Activated naive CD8-positive, alpha-beta T cell treated with anti-CD3 and anti-CD28 coated beads, Interleukin-2, amount 50 U/mL, for 24 hours (primary cell): Measurements from ENCODE around the gene ATP6V0C.

Experiments used
- ATAC-seq: fragments of 150-1000 bp; cut with Tn5 transposase; one replicate; pipeline ENCODE4 v1.10.0; 2021
- DNase-seq: peaks from one replicate; pipeline ENCODE4 v3.0.0; 2021
- H3K27ac Mint-ChIP-seq: one replicate; pipeline ENCODE4 v1.8.0; 2021; ENCODE audit warnings: mild to moderate bottlenecking, mixed read lengths
- H3K27me3 Mint-ChIP-seq: one replicate; pipeline ENCODE4 v1.8.0; 2021; ENCODE audit warnings: mixed read lengths
- H3K36me3 Mint-ChIP-seq: one replicate; pipeline ENCODE4 v1.8.0; 2021; ENCODE audit warnings: low read depth, mixed read lengths
- H3K4me1 Mint-ChIP-seq: one replicate; pipeline ENCODE4 v1.8.0; 2021; ENCODE audit warnings: mixed read lengths
- H3K4me3 Mint-ChIP-seq: one replicate; pipeline ENCODE4 v1.8.0; 2021; ENCODE audit warnings: mild to moderate bottlenecking, moderate library complexity, mixed read lengths
- H3K9me3 Mint-ChIP-seq: one replicate; pipeline ENCODE4 v1.8.0; 2021; ENCODE audit warnings: mixed read lengths

ATP6V0C gene

DNA sequence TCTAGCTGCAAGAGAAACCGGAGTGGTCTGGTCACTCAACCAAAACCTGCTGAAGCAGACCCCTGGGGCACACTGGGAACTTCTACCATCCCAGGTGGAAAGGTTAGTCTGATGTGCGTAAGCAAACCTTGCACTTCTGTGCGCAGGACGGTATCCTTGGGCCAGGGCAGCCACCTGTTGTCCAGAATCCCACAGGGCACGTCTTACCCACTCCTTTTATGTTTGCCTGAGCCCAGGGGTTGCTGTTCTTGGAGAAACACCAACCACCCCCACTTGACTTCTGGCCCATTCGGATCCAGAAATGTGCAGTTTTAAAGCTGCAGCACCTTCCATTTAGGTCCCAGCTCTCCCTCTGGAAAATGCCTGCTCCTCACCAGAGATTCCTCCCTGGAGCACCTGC lies 20.1 kb upstream of the ATP6V0C start:
- H3K27me3 Mint-ChIP-seq: no peaks in the 10 kb centered on the region
- ATAC-seq (no peak), DNase-seq (no peak)
- H3K36me3 Mint-ChIP-seq: no peaks in the 10 kb centered on the region
- no peak overlapping the region for H3K27ac Mint-ChIP-seq
- no peaks in the 10 kb centered on the region for H3K9me3 Mint-ChIP-seq
- no peaks in the 10 kb centered on the region for H3K4me1 Mint-ChIP-seq
- H3K4me3 Mint-ChIP-seq: no peak overlapping the region

DNA sequence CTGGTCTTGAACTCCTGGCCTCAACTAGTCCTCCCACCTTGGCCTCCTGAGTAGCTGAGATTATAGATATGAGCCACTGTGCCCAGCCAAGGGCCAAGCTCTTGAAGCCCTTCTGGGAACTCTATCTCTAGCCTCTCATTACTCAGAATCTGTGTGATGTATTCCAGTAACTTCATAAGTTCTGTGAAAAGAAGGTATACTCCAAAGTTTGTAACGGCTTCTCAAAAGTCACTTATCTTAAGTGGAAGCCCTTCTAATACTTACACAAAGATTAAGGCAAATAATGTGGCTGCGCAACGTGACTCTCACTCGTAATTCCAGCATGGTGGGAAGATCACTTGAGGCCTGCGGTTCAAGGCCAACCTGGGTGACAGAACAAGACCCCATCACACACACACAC lies 19.1 kb upstream of the ATP6V0C start:
- Mint-ChIP-seq H3K36me3 (no peaks in the 10 kb centered on the region), H3K4me3 (no peak overlapping the region), H3K4me1 (no peaks in the 10 kb centered on the region), H3K9me3 (no peaks in the 10 kb centered on the region), H3K27ac (no peak overlapping the region), H3K27me3 (no peaks in the 10 kb centered on the region)
- DNase-seq (no peak), ATAC-seq (no peak)

DNA sequence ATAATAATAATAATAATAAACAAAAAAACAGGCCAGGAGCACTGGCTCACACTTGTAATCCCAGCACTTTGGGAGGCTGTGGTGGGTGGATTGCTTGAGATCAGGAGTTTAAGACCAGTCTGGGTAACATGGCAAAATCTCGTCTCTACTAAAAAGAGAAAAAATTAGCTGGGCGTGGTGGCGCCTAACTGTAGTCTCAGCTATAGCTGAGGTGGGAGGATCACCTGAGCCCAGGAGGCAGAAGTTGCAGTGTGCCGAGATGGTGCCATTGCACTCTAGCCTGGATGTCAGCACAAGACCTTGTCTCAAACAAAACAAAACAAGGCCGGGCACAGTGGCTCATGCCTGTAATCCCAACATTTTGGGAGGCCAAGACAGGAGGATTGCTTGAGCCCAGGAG lies 18.7 kb upstream of the ATP6V0C start:
- no peak overlapping the region for H3K27ac Mint-ChIP-seq
- H3K27me3 Mint-ChIP-seq: no peaks in the 10 kb centered on the region
- H3K4me1 Mint-ChIP-seq: no peaks in the 10 kb centered on the region
- H3K9me3 Mint-ChIP-seq: no peaks in the 10 kb centered on the region
- no peak for ATAC-seq
- no peak for DNase-seq
- no peak overlapping the region for H3K4me3 Mint-ChIP-seq
- no peaks in the 10 kb centered on the region for H3K36me3 Mint-ChIP-seq

DNA sequence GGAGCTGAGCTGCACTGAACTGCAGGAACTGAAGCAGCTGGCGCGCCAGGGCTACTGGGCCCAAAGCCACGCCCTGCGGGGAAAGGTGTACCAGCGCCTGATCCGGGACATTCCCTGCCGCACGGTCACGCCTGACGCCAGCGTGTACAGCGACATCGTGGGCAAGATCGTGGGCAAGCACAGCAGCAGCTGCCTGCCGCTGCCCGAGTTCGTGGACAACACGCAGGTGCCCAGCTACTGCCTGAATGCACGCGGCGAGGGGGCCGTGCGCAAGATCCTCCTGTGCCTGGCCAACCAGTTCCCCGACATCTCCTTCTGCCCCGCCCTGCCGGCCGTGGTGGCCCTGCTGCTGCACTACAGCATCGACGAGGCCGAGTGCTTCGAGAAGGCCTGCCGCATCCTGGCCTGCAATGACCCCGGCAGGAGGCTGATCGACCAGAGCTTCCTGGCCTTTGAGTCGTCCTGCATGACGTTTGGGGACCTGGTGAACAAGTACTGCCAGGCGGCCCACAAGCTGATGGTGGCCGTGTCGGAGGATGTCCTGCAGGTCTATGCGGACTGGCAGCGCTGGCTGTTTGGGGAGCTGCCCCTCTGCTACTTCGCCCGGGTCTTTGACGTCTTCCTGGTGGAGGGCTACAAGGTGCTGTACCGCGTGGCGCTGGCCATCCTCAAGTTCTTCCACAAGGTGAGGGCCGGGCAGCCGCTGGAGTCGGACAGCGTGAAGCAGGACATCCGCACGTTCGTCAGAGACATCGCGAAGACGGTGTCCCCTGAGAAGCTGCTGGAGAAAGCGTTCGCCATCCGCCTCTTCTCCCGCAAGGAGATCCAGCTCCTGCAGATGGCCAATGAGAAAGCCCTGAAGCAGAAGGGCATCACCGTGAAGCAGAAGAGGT lies 17.3 kb upstream of the ATP6V0C start:
- H3K27ac Mint-ChIP-seq: no peak overlapping the region
- no peak overlapping the region for H3K4me3 Mint-ChIP-seq
- ATAC-seq (no peak), DNase-seq (no peak)
- no peaks in the 10 kb centered on the region for H3K36me3 Mint-ChIP-seq
- H3K4me1 Mint-ChIP-seq: no peaks in the 10 kb centered on the region
- H3K9me3 Mint-ChIP-seq: no peaks in the 10 kb centered on the region
- H3K27me3 Mint-ChIP-seq: no peaks in the 10 kb centered on the region

DNA sequence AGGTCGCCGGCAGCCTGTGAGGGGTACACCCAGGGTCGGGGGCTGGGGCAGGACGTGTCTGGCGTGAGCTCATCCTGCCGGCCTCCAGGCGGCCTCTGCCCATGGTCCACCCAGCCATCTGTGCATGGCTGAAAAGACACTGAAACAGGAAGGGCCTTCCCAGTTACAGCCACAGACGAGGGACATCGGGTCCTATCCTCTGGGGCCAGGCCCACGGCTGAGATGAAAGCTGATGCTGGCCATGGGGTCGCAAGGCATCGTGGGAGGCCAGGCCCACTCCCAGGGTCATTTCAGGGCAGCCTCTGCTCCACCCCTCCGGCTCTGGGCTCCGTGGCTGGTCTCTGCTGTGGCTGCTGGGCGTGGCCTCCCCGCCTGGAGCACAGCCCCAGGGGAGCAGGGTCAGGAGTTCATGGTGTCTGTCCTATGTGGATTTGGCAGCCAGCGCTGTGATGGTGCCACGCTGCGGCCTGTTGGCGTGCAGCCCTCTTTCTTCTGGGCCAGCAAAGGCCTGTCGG lies 16.6 kb upstream of the ATP6V0C start:
- no peak overlapping the region for H3K27ac Mint-ChIP-seq
- no peaks in the 10 kb centered on the region for H3K27me3 Mint-ChIP-seq
- H3K4me1 Mint-ChIP-seq: no peaks in the 10 kb centered on the region
- DNase-seq (no peak), ATAC-seq (no peak)
- H3K4me3 Mint-ChIP-seq: no peak overlapping the region
- no peaks in the 10 kb centered on the region for H3K36me3 Mint-ChIP-seq
- no peaks in the 10 kb centered on the region for H3K9me3 Mint-ChIP-seq

DNA sequence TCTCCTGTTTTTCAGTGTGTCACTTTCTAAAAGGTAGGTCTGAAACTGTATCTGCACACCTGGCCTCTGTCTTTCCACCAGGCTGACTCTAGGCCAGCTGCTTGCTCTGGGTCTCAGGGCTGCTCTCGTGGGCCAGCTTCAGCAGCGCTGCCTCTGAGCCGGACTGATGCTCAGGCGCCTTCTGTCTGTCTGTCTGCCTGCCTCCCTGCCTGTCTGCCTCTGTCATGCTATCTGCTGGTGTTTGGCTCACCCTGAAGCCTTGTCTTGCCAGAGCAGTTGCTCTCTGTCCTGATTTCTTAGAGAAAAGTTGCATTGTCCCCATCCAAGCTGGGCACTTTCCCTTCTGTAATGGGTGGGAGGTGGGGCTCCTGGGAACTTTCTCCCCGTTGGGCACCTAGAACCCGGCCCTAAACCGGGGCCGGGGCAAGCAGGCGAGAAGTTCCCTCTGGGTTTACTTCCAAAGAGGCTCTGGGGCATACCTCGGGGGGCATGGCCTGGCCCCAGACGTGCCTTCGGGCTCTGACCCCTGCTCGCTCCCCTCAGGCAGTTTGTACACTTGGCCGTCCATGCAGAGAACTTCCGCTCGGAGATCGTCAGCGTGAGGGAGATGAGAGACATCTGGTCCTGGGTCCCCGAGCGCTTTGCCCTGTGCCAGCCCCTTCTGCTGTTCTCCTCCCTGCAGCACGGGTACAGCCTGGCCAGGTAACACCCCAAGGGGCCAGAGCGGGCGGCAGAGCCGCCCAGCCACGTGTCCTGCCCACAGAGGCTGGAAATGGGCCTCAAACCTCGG lies 15.9 kb upstream of the ATP6V0C start:
- DNase-seq: no peak
- no peak overlapping the region for H3K4me3 Mint-ChIP-seq
- H3K36me3 Mint-ChIP-seq: no peaks in the 10 kb centered on the region
- H3K4me1 Mint-ChIP-seq: no peaks in the 10 kb centered on the region
- no peaks in the 10 kb centered on the region for H3K27me3 Mint-ChIP-seq
- H3K27ac Mint-ChIP-seq: no peak overlapping the region
- ATAC-seq: no peak
- no peaks in the 10 kb centered on the region for H3K9me3 Mint-ChIP-seq

DNA sequence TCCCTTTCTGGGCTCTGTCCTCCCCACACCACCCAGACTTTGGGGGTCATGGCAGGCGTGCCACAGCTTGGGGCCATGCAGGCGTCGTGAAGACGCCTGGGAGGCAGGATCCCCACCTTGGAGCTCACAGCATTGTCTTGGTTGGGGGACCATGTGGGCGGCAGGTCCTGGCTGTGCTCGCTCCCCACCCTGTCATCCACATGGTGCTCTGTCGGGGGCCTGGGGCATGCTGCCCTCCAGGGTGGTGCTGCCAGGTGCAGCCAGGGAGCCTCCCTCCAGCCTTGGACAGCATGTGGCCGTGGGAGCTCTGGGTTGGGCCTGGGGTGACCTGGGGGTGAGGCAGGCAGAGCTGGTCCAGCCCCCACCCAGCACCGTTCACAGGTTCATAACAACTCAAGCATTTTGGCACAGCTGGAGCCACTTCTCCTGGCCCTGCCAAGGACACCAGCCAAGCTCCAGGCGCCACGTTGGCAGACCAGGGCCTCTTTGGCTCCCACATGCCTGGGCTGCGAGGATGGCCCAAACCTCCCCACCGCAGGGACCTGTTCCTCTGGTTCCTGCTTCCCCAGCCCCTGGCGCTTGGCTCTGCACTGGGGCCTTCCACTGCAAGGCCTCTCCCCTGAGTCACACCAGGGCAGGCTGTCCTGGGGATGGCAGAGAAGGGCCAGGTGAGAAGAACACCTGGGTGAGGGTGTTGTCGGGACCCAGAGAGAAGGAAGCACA lies 15.1 kb upstream of the ATP6V0C start:
- Mint-ChIP-seq H3K9me3 (no peaks in the 10 kb centered on the region), H3K36me3 (no peaks in the 10 kb centered on the region), H3K27me3 (no peaks in the 10 kb centered on the region), H3K4me1 (no peaks in the 10 kb centered on the region), H3K27ac (no peak overlapping the region), H3K4me3 (no peak overlapping the region)
- no peak for DNase-seq
- no peak for ATAC-seq

DNA sequence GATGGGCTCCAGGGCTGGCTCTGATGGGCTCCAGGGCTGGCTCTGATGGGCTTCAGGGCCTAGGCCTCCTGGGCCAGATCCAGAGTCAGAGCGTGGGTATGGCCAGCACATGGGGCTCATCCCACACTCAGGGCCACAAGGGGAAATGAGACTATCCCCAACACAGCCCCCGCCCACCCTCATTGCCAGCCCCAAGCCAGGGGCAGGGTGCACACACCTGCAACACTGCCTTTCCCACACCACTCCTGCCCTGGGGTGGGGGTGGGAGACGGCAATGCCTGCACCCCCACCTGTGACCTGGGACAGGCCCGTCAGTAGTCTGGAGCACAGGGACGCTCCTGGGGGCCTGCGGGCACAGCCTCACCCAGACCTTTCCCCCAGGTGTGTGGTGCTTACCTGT lies 14.3 kb upstream of the ATP6V0C start:
- no peak overlapping the region for H3K27ac Mint-ChIP-seq
- H3K4me1 Mint-ChIP-seq: no peaks in the 10 kb centered on the region
- H3K9me3 Mint-ChIP-seq: no peaks in the 10 kb centered on the region
- H3K27me3 Mint-ChIP-seq: no peaks in the 10 kb centered on the region
- DNase-seq: no peak
- no peak for ATAC-seq
- H3K4me3 Mint-ChIP-seq: no peak overlapping the region
- no peaks in the 10 kb centered on the region for H3K36me3 Mint-ChIP-seq

DNA sequence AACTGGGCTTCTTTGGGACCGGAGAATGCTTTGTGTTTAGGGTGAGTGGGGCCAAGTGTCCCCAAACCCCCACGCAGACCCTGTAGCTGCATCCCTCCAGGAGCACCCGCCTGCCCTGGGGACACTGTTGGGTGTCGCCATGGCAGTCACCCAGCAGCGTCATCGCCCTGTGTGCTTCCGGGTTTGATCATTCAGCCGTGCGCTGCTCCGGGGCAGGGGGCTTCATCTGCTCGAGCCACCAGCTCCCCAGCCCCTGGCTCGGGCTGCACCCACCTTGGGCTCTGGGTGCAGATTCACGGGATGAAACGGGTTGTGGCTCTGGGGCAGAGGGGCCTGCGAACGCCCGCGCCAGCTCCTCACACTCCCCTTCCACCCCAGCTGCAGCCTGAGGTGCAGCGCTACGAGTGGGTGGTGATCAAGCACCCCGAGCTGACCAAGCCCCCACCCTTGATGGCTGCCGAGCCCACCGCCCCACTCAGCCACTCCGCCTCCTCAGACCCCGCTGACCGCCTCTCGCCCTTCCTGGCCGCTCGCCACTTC lies 13.8 kb upstream of the ATP6V0C start:
- Mint-ChIP-seq H3K27me3 (no peaks in the 10 kb centered on the region), H3K9me3 (no peaks in the 10 kb centered on the region), H3K36me3 (no peaks in the 10 kb centered on the region), H3K27ac (no peak overlapping the region), H3K4me1 (no peaks in the 10 kb centered on the region), H3K4me3 (no peak overlapping the region)
- DNase-seq (no peak), ATAC-seq (no peak)

DNA sequence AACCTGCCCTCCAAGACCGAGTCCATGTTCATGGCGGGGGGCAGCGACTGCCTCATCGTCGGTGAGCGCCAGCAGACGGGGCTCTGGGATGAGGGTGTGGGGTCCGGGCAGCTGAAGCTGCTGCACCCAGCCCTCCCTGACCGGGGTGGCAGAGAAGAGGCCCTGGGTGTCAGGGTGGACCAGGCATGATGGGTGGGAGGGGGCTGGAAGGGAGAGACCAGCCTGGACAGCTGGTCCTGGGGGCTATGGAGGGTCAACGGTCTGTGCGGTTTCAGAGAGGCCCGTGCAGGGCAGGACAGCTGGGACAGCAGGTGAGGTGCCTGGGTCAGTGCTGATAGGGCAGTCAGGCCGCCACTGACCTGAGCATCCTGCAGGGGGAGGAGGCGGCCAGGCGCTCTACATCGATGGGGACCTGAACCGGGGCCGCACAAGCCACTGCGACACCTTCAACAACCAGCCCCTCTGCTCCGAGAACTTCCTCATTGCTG lies 13.3 kb upstream of the ATP6V0C start:
- Mint-ChIP-seq H3K27me3 (no peaks in the 10 kb centered on the region), H3K4me1 (no peaks in the 10 kb centered on the region), H3K9me3 (no peaks in the 10 kb centered on the region), H3K4me3 (no peak overlapping the region), H3K27ac (no peak overlapping the region), H3K36me3 (no peaks in the 10 kb centered on the region)
- no peak for DNase-seq
- no peak for ATAC-seq

DNA sequence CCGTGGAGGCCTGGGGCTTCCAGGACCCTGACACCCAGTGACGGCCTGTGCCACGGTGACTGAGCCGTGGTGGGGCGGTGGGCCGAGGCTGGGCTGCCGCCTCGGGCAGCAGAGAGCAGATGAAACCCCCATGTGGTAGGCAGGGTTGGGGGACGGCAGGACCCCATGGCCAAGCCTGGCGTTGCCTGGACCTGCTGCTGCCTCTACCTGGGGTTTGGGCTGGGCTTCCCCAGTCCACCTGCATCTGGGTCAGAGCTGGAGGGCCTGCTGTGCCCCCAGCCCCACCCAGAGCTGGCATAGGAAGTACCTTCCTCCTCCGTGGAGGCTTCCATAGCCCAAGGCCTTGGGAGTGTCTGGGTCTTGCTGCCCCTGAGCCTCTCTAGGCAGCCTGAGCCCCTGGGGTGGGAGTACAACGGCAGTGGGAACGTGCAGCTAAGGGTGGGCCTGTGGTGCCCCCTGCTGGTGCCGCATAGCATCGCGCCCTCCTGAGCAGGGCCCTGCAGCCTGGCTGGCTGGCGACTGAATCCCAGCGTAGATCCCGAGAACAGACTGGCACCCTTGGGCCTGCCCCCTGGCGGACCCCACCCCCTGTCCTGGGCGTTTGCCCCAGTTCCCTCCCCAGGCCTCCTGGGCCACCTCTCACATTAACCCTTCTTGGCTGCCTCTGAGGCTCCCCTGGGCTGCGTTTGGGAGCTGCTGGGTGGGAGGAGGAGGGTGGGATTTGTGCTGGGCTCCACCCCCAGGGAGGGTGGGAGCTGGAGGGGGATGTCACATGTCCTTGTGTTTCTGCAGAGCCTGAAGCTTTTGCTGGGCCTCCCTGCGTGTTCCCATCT lies 12.6 kb upstream of the ATP6V0C start:
- Mint-ChIP-seq H3K27ac (no peak overlapping the region), H3K4me3 (no peak overlapping the region), H3K4me1 (no peaks in the 10 kb centered on the region), H3K36me3 (no peaks in the 10 kb centered on the region), H3K27me3 (no peaks in the 10 kb centered on the region), H3K9me3 (no peaks in the 10 kb centered on the region)
- ATAC-seq (peak; percentile 84), DNase-seq (peak; percentile 87)

DNA sequence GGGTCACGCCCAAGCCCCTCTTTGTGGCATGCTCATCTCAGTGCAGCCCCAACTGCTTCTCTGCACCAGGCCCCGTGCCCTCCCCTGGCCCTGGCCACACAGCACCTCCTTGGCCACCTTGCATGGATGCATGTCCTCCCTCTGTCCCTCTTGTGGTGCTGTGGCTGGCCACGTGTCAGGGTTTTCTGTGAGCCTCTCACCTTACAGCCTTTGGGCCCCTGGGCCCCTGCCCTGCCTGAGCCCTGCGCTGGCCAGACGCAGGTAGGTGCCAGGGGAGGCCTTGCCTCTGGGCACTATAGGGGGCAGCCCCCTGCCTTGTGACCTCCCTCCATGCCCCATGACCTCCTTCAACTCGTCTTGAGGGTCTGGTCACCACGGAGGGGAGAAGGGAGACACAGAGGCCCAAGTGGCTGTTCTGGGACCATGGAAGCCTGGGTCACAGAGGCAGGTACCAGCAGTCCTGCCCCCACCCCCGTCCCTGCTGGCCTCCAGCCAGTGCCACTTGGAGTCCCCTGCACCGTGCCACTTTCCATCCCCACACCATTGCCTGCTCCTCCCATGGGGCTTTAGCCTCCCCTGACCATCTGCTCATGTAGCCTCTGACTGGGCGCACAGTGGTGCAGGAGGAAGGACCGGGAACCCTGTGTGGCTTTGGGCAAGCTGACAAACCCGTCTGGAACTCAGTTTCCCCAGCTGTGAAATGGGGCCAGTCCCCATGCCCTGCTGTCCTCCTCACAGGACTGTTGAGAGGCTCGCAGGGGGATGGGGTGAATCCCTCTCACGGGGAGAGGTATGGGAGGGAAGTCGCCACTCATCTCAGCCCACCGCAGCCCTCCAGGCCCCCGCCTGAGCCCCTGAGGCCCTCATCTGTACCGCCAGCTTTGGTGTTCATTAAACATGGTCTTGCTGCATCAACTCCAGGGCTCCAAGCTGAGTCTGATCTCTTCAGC lies 11.5 kb upstream of the ATP6V0C start:
- Mint-ChIP-seq H3K4me1 (no peaks in the 10 kb centered on the region), H3K4me3 (no peak overlapping the region), H3K9me3 (no peaks in the 10 kb centered on the region), H3K27ac (no peak overlapping the region), H3K36me3 (no peaks in the 10 kb centered on the region), H3K27me3 (no peaks in the 10 kb centered on the region)
- DNase-seq: no peak
- ATAC-seq: no peak

DNA sequence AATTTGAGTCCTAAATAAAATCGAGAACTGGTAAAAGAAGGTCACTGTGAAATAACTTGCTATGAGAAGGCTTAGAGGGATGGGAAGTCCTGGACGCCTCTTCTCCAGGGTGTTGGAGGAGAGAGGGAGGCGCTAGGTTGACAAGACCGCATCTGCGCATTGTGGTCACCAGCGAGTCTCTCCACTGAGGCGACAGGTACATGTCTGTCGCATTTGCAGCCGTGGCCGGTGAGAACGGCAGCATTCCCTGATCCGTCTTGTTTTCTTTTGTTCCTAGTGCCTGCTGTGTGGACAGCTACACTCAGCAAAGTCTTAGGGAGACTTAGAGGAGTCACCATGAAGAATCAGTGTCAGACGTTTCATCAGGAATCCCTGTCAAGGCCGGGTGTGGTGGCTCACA lies 8.1 kb upstream of the ATP6V0C start:
- DNase-seq (no peak), ATAC-seq (no peak)
- Mint-ChIP-seq H3K9me3 (no peaks in the 10 kb centered on the region), H3K4me1 (peaks cover 10% of the 10 kb centered on the region), H3K36me3 (no peaks in the 10 kb centered on the region), H3K27ac (no peak overlapping the region), H3K4me3 (no peak overlapping the region), H3K27me3 (no peaks in the 10 kb centered on the region)
